Epithelial cell of proximal tubule (primary cell): Measurements from ENCODE around the gene CACNA1C. TPM values are rescaled to one million over a fixed set of nuclear protein-coding genes. Genes with fewer than 3 reads are reported as not detected.
"Not testable (repeated sequence)": the region's sequence is repeated elsewhere in the genome, so short reads cannot be mapped to it uniquely, and the experiment has no call there.

Source experiments
- DNase-seq: peaks from one replicate; pipeline ENCODE4 v3.0.0-alpha.2; 2011; ENCODE audit warnings: low read depth
- H3K4me3 ChIP-seq: 2 replicates; pipeline ENCODE4 v1.5.1; 2011; ENCODE audit warnings: low read depth, mild to moderate bottlenecking, low read length
- CTCF ChIP-seq: conservative IDR thresholded peaks from 2 replicates; pipeline ENCODE4 v1.5.1; 2012; ENCODE audit warnings: low read depth, mild to moderate bottlenecking, low read length
- total RNA-seq: library from RNA; depleted of rRNA; stranded (reverse); fragments of >200 nt; gene quantifications from 2 replicates; pipeline ENCODE4 v1.2.3, GENCODE V29; 2015

The CACNA1C gene
- total RNA-seq, 1 donor from 2014 or later, result not detected

GRCh38 chr12:2247596-2247995 is 194.8 kb downstream of the CACNA1C start:
- H3K4me3 ChIP-seq, result no peak overlapping the region
- no peak for DNase-seq
- TF ChIP-seq CTCF, result no peak

- DNase-seq, result no peak
- H3K4me3 ChIP-seq, result no peak overlapping the region
- no peak for TF ChIP-seq CTCF
These were observed 195.5 kb downstream of the CACNA1C start for GRCh38 chr12:2248087-2248900.

DNA sequence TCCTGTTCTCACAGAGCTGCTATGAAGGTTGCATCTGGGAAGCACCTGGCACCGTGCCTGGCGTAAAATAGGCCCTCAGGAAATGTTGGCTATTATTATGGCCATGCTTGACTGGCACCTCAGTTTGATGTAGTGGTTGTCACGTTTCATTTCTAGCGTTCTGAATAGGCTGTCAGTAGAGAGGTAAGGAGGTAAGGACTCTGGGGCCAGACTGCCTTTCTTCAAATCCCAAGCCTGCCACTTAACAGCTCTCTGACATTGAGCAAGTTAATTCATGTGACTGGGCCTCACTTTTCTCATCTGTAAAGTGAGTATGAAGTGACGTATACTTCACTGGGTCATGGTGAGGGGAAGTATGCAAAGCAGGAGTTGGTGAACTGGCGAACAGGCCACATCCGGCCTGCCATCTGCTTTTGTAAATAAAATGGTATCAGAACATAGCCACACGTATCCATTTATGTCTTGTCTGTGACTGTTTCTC is 196.2 kb downstream of the CACNA1C start:
- no peak for TF ChIP-seq CTCF
- no peak for DNase-seq
- H3K4me3 ChIP-seq, result no peak overlapping the region

- H3K4me3 ChIP-seq, result no peak overlapping the region
- no peak for TF ChIP-seq CTCF
- no peak for DNase-seq
These were observed 198.0 kb downstream of the CACNA1C start for GRCh38 chr12:2250797-2251196.

- DNase-seq, result no peak
- H3K4me3 ChIP-seq, result no peak overlapping the region
- no peak for TF ChIP-seq CTCF
These were observed 198.9 kb downstream of the CACNA1C start for GRCh38 chr12:2251526-2252209.

DNA sequence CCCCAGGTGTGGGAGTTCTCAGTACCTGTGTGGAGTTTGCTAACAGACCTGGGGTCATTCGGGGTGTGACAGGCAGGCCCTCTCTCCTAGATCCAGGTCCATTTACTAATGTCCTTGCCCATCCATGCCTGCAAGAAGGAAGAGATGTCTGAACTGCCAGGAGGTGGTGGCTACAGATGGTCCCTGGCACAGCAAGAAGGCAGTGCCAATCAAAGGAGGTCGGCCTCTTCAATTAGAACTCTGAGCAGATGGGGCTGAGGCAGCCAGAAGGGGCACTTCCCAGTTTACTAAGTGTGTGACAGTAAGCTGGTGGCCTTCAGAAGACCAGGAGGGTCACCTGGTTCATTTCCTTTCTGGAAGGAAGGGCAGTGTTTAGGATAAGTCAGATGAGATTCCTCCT is 202.5 kb downstream of the CACNA1C start:
- no peak for DNase-seq
- no peak overlapping the region for H3K4me3 ChIP-seq
- TF ChIP-seq CTCF, result no peak

- not testable (repeated sequence) for DNase-seq, H3K4me3 ChIP-seq
These were observed 202.9 kb downstream of the CACNA1C start for GRCh38 chr12:2255731-2256130.
